ENCODE results near the gene TMEM181. TPM values are rescaled to one million over a fixed set of nuclear protein-coding genes. Genes with fewer than 3 reads are reported as not detected.

The TMEM181 gene
- total and polyA plus RNA-seq, 9 donors: 7.3 to 21.9 (median 12.7) TPM

- no peak for TF ChIP-seq CTCF (IDR thresholded peaks at IDR 0.05)
- TF ChIP-seq POLR2A (IDR thresholded peaks at IDR 0.05): no peak
- TF ChIP-seq EP300 (IDR thresholded peaks at IDR 0.05): no peak
- DNase-seq: no peak
- H3K4me1 ChIP-seq (ENCODE audit: insufficient read depth): no peaks in the 10 kb centered on the region
- no peaks in the 10 kb centered on the region for H3K9me3 ChIP-seq
- H3K4me3 ChIP-seq: no peak overlapping the region
- no peaks in the 10 kb centered on the region for H3K36me3 ChIP-seq
- intact Hi-C loops (cut with DNase I): no loop called here
- no peak overlapping the region for H3K27ac ChIP-seq
- 90 to 94% (median 93%) methylated on average over 12 of the region's 12 CpGs for WGBS, 3 donors
- no peaks in the 10 kb centered on the region for H3K27me3 ChIP-seq
Observed at GRCh38 chr6:158544428-158544827, 15.5 kb upstream of the TMEM181 start.

GRCh38 chr6:158545043-158545966, 14.6 kb upstream of the TMEM181 start:
- 81 to 83% (median 82%) methylated on average over 30 of the region's 30 CpGs for WGBS, 3 donors
- no peak overlapping the region for H3K4me3 ChIP-seq

DNA sequence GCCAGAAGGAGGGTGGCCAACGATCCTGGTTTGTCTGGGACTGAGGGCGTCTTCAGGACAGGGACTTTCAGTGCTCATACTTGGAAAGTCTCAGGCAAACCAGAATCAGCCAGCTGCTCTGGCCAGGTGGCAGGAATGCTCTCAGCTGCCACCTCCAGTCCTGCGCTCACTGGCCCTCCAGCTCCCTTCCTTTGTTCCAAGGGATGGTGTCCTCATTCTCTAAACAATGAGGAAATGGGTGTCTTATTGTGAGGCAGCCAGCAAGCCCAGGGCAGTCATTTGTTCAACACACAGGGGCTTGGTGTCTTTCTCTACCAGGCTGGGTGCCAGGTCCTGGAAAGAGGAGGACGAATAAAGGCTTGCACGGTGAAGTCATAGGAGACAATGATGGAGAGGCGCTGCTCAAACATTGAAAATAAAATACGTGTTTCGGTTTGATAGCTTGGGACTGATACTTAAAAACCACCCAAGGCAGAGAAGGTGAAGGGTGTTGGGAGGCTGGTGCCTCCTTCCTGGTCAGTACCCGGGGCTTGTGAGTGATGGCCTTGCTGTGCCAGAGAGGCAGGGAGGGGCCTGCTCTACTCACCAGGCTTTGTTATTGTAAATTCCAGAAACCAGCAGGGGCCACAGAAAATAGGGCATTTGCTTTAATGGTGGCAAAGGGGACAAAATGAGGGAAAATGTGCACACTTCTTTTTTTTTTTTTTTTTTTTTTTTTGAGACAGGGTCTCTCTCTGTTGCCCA, 11.3 kb upstream of the TMEM181 start:
- no peaks in the 10 kb centered on the region for H3K4me1 ChIP-seq (ENCODE audit: insufficient read depth)
- H3K9me3 ChIP-seq: no peaks in the 10 kb centered on the region
- no peaks in the 10 kb centered on the region for H3K27me3 ChIP-seq
- H3K4me3 ChIP-seq: no peak overlapping the region
- 78 to 85% (median 80%) methylated on average over 9 of the region's 9 CpGs for WGBS, 3 donors
- TF ChIP-seq POLR2A (IDR thresholded peaks at IDR 0.05): no peak
- TF ChIP-seq EP300 (IDR thresholded peaks at IDR 0.05): no peak
- TF ChIP-seq CTCF (IDR thresholded peaks at IDR 0.05): no peak
- no peak overlapping the region for H3K27ac ChIP-seq
- H3K36me3 ChIP-seq: no peaks in the 10 kb centered on the region
- DNase-seq: no peak
- intact Hi-C loops (cut with DNase I): no loop called here

More at GRCh38 chr6:158545043-158545966, 14.6 kb upstream of the TMEM181 start:
- H3K36me3 ChIP-seq: no peaks in the 10 kb centered on the region
- intact Hi-C loops (cut with DNase I): no loop called here
- TF ChIP-seq POLR2A (IDR thresholded peaks at IDR 0.05): no peak
- no peak for TF ChIP-seq EP300 (IDR thresholded peaks at IDR 0.05)
- TF ChIP-seq CTCF (IDR thresholded peaks at IDR 0.05): no peak
- DNase-seq: no peak
- no peaks in the 10 kb centered on the region for H3K4me1 ChIP-seq (ENCODE audit: insufficient read depth)
- H3K27ac ChIP-seq: no peak overlapping the region
- H3K9me3 ChIP-seq: no peaks in the 10 kb centered on the region
- H3K27me3 ChIP-seq: no peaks in the 10 kb centered on the region

GRCh38 chr6:158552055-158552795, 7.7 kb upstream of the TMEM181 start:
- no peak for DNase-seq
- 71 to 77% (median 75%) methylated on average over 6 of the region's 6 CpGs for WGBS, 3 donors
- Histone ChIP-seq H3K4me3 (no peak overlapping the region), H3K27ac (no peak overlapping the region), H3K36me3 (no peaks in the 10 kb centered on the region), H3K27me3 (no peaks in the 10 kb centered on the region), H3K9me3 (no peaks in the 10 kb centered on the region), H3K4me1 (ENCODE audit: insufficient read depth) (peaks cover 3% of the 10 kb centered on the region)
- intact Hi-C loops (cut with DNase I): no loop called here
- no peak for TF ChIP-seq EP300 (IDR thresholded peaks at IDR 0.05)
- no peak for TF ChIP-seq POLR2A (IDR thresholded peaks at IDR 0.05)
